ENCODE results near the gene ADGRL3.

DNA sequence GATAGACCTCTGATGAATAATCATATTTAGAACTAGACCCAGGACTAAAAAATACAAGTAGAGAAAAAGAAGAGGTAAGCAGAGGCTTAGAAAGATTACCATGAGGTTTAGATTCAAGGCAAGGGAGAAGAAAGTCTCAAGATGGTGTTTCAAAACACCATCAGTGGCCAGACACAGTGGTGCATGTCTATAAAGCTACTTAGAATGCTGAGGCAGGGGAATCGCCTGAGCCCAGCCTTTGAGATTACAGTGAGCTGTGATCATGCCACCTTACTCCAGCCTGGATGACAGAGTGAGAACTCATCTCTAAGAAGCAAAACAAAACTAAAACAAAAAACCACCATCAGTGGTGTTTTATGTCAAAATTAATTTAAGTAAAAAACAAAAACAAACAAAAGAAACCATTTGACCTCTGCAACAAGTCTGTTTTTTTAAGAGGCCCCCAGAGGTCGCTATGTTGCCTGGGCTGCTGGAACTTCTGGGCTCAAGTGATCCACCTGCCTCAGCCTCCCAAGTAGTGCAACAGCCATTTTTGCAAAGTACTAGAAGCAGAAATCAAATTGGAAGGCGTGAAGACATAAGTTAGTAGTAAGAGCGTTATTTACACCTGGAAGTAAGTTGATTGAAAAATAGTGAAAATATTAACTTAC lies 784.3 kb downstream of the ADGRL3 start:
- no peak for TF ChIP-seq EZH2 (IDR thresholded peaks at IDR 0.05; ENCODE audit: insufficient read depth, low read length)
- no peak for TF ChIP-seq CTCF (IDR thresholded peaks at IDR 0.05; ENCODE audit: insufficient read depth, low read depth, low read length)
